Activated naive CD4-positive, alpha-beta T cell treated with anti-CD3 and anti-CD28 coated beads for 36 hours (primary cell): Measurements from ENCODE around the gene MVB12A. TPM values are rescaled to one million over a fixed set of nuclear protein-coding genes. Genes with fewer than 3 reads are reported as not detected.

Experiments
- CTCF ChIA-PET: fragments of 350-600 bp; sonication (Branson Sonifier 250); formaldehyde crosslinking; loops from one replicate; lab custom pipeline; 2021; ENCODE audit warnings: antibody characterized with exemption; lab: Charles Lee
- DNase-seq: peaks from one replicate; pipeline ENCODE4 v3.0.0-alpha.2; 2020
- H3K27ac Mint-ChIP-seq: one replicate; pipeline ENCODE4 v1.8.0; 2021; ENCODE audit warnings: mild to moderate bottlenecking, mixed read lengths
- H3K27me3 Mint-ChIP-seq: one replicate; pipeline ENCODE4 v1.8.0; 2021; ENCODE audit warnings: low read depth, mixed read lengths
- H3K36me3 Mint-ChIP-seq: one replicate; pipeline ENCODE4 v1.8.0; 2021; ENCODE audit warnings: low read depth, mixed read lengths
- H3K4me1 Mint-ChIP-seq: one replicate; pipeline ENCODE4 v1.8.0; 2021; ENCODE audit warnings: low read depth, mixed read lengths
- H3K4me3 Mint-ChIP-seq: one replicate; pipeline ENCODE4 v1.8.0; 2021; ENCODE audit warnings: mild to moderate bottlenecking, moderate library complexity, mixed read lengths
- H3K9me3 Mint-ChIP-seq: one replicate; pipeline ENCODE4 v1.8.0; 2021; ENCODE audit warnings: mixed read lengths
- intact Hi-C: fragments of 100-400 bp; cut with micrococcal nuclease; formaldehyde crosslinking; loops from one replicate; pipeline ENCODE4 v1.15.1; 2023
- total RNA-seq, 2 experiments: library from RNA; stranded (reverse); gene quantifications; one replicate each; pipeline ENCODE4 v1.2.3, GENCODE V29; 2021

The MVB12A gene
- total RNA-seq, 2 experiments from 2014 or later: 29.3 to 32.1 TPM

GRCh38 chr19:17468302-17469091 lies 48.6 kb downstream of the MVB12A start:
- no peaks in the 10 kb centered on the region for H3K36me3 Mint-ChIP-seq
- no peaks in the 10 kb centered on the region for H3K9me3 Mint-ChIP-seq
- peak overlapping the region; percentile 84 for H3K4me3 Mint-ChIP-seq
- no peak for DNase-seq
- intact Hi-C loops: loop anchor here (1.0 kb wide), 2 partner anchors 18 to 43 kb away; partner anchors contain the start of gene PGLS
- no peak overlapping the region for H3K27ac Mint-ChIP-seq
- peaks cover 26% of the 10 kb centered on the region for H3K4me1 Mint-ChIP-seq
- CTCF ChIA-PET: interaction anchor here (0.6 to 2.0 kb wide), 3 partner anchors 27 to 224 kb away, joined by 3 to 6 read pairs (median 5); partner anchors contain the start of gene CCDC194
- no peaks in the 10 kb centered on the region for H3K27me3 Mint-ChIP-seq

- CTCF ChIA-PET: interaction anchor here (0.5 to 0.8 kb wide), 2 partner anchors 27 to 86 kb away, joined by 4 to 6 read pairs; no protein-coding TSS in a partner anchor
- H3K27ac Mint-ChIP-seq: no peak overlapping the region
- intact Hi-C loops: loop anchor here (1.0 kb wide), 2 partner anchors 19 to 42 kb away; partner anchors contain the start of gene PGLS
- H3K36me3 Mint-ChIP-seq: no peaks in the 10 kb centered on the region
- no peak for DNase-seq
- peak overlapping the region; percentile 84 for H3K4me3 Mint-ChIP-seq
- H3K9me3 Mint-ChIP-seq: no peaks in the 10 kb centered on the region
- peaks cover 26% of the 10 kb centered on the region for H3K4me1 Mint-ChIP-seq
- no peaks in the 10 kb centered on the region for H3K27me3 Mint-ChIP-seq
Measured at GRCh38 chr19:17469092-17469480, 49.2 kb downstream of the MVB12A start.

GRCh38 chr19:17469481-17470067 lies 49.7 kb downstream of the MVB12A start:
- CTCF ChIA-PET: interaction anchor here (0.5 to 0.8 kb wide), 2 partner anchors 28 to 87 kb away, joined by 4 to 6 read pairs; no protein-coding TSS in a partner anchor
- DNase-seq: peak; percentile 92
- Mint-ChIP-seq H3K36me3 (no peaks in the 10 kb centered on the region), H3K4me3 (peak overlapping the region; percentile 84), H3K27me3 (no peaks in the 10 kb centered on the region), H3K4me1 (peaks cover 26% of the 10 kb centered on the region), H3K9me3 (no peaks in the 10 kb centered on the region), H3K27ac (peak overlapping the region; percentile 10)
- intact Hi-C loops: loop anchor here (1.0 to 5.0 kb wide), 6 partner anchors 19 to 463 kb away; partner anchors contain the start of genes CCDC124, COLGALT1, DDA1 and PGLS

- H3K27ac Mint-ChIP-seq: peak within 1 kb of the TSS; percentile 10
- no peaks in the 10 kb centered on the region for H3K27me3 Mint-ChIP-seq
- H3K4me1 Mint-ChIP-seq: peaks cover 26% of the 10 kb centered on the region
- H3K9me3 Mint-ChIP-seq: no peaks in the 10 kb centered on the region
- H3K36me3 Mint-ChIP-seq: no peaks in the 10 kb centered on the region
- DNase-seq: peak; percentile 90
- intact Hi-C loops: loop anchor here (1.0 to 5.0 kb wide), 4 partner anchors 85 to 462 kb away; partner anchors contain the start of genes CCDC124, COLGALT1, DDA1 and RPL18A
- peak within 1 kb of the TSS; percentile 84 for H3K4me3 Mint-ChIP-seq
- CTCF ChIA-PET: interaction anchor here (0.5 to 2.1 kb wide), 3 partner anchors 23 to 210 kb away, joined by 4 to 14 read pairs (median 4); no protein-coding TSS in a partner anchor
Measured at GRCh38 chr19:17470068-17470841, 50.4 kb downstream of the MVB12A start, which contains the start of gene SLC27A1. SLC27A1 (plus strand) TSS chr19:17470524; CDS start chr19:17470541, 17 bp downstream.

- no peaks in the 10 kb centered on the region for H3K36me3 Mint-ChIP-seq
- H3K4me3 Mint-ChIP-seq: peak overlapping the region; percentile 84
- no peaks in the 10 kb centered on the region for H3K9me3 Mint-ChIP-seq
- no peaks in the 10 kb centered on the region for H3K27me3 Mint-ChIP-seq
- DNase-seq: no peak
- no peak overlapping the region for H3K27ac Mint-ChIP-seq
- CTCF ChIA-PET: interaction anchor here (0.5 to 2.1 kb wide), 3 partner anchors 25 to 211 kb away, joined by 4 to 14 read pairs (median 5); no protein-coding TSS in a partner anchor
- peaks cover 21% of the 10 kb centered on the region for H3K4me1 Mint-ChIP-seq
- intact Hi-C loops: loop anchor here (5.0 kb wide), 2 partner anchors 386 to 461 kb away; partner anchors contain the start of genes CCDC124 and RPL18A
Measured at GRCh38 chr19:17471410-17472125, 51.7 kb downstream of the MVB12A start.

GRCh38 chr19:17473041-17473440 lies 53.2 kb downstream of the MVB12A start:
- CTCF ChIA-PET: interaction anchor here (0.8 to 0.9 kb wide), 3 partner anchors 15 to 103 kb away, joined by 3 to 4 read pairs (median 3); no protein-coding TSS in a partner anchor
- DNase-seq: peak; percentile 59
- Mint-ChIP-seq H3K27ac (no peak overlapping the region), H3K36me3 (no peaks in the 10 kb centered on the region), H3K9me3 (no peaks in the 10 kb centered on the region), H3K4me3 (peak overlapping the region; percentile 21), H3K27me3 (no peaks in the 10 kb centered on the region), H3K4me1 (peaks cover 21% of the 10 kb centered on the region)
- intact Hi-C loops: loop anchor here (1.0 to 5.0 kb wide), 3 partner anchors 101 to 459 kb away; partner anchors contain the start of genes CCDC124 and RPL18A

Other genes with a start within 250 kb of the MVB12A start
- gene USE1, start 204.7 kb upstream of the MVB12A start, total RNA-seq: 10 to 100 TPM; 24.7 to 25.3 TPM
- 1 to 10 TPM; 8.7 to 9.3 TPM for gene OCEL1, start 193.8 kb upstream of the MVB12A start, total RNA-seq
- gene NR2F6, start 174.1 kb upstream of the MVB12A start, total RNA-seq: 1 to 10 TPM; 5.3 to 6.0 TPM
- under 1 TPM in 1 of 2 experiments, not detected in 1; 0.20 TPM for gene USHBP1, start 155.3 kb upstream of the MVB12A start, total RNA-seq
- gene BABAM1, start 152.6 kb upstream of the MVB12A start, total RNA-seq: 100 to 1,000 TPM; 108 to 109 TPM
- gene ANKLE1, start 138.1 kb upstream of the MVB12A start, total RNA-seq: 1 to 10 TPM; 8.6 to 8.8 TPM
- 1 to 10 TPM; 4.1 to 4.4 TPM for gene ABHD8, start 116.6 kb upstream of the MVB12A start, total RNA-seq
- gene MRPL34, start 114.2 kb upstream of the MVB12A start, total RNA-seq: 10 to 100 TPM; 84.2 to 92.2 TPM
- 10 to 100 TPM; 26.2 to 28.6 TPM for gene DDA1, start 110.5 kb upstream of the MVB12A start, total RNA-seq
- gene ANO8, start 85.2 kb upstream of the MVB12A start, total RNA-seq: 1 to 10 TPM; 3.4 to 3.8 TPM
- 10 to 100 TPM; 36.8 to 45.7 TPM for gene GTPBP3, start 82.5 kb upstream of the MVB12A start, total RNA-seq
- not detected for gene PLVAP, start 42.7 kb upstream of the MVB12A start, total RNA-seq
- under 1 TPM; 0.83 to 0.89 TPM for gene CCDC194, start 25.9 kb upstream of the MVB12A start, total RNA-seq
- 100 to 1,000 TPM; 117 to 121 TPM for gene BST2, start 14.4 kb upstream of the MVB12A start, total RNA-seq
- gene TMEM221, start 28.6 kb downstream of the MVB12A start, total RNA-seq: not detected
- gene NXNL1, start 40.9 kb downstream of the MVB12A start, total RNA-seq: not detected
- 1 to 10 TPM; 1.2 to 1.7 TPM for gene SLC27A1, start 50.5 kb downstream of the MVB12A start, total RNA-seq
- 10 to 100 TPM; 54.5 to 58.0 TPM for gene PGLS, start 91.6 kb downstream of the MVB12A start, total RNA-seq
- 10 to 100 TPM; 36.8 to 37.3 TPM for gene COLGALT1, start 135.6 kb downstream of the MVB12A start, total RNA-seq